HL-60 (cell line): ENCODE measurements around the gene ZFAND3.

Source experiments
- DNase-seq, 2 experiments: peaks; one replicate each; pipeline ENCODE4 v3.0.0-alpha.2; 2010 to 2020; ENCODE audit warnings: low read depth in 1 of 2, low spot score in 1 of 2
- H3K27ac ChIP-seq: fragments of 250-450 bp; sonication (Bioruptor Pico); replicated peaks from 2 replicates; pipeline ENCODE4 v1.5.1; 2020; ENCODE audit warnings: mild to moderate bottlenecking, moderate library complexity
- H3K27me3 ChIP-seq: fragments of 250-450 bp; sonication (Bioruptor Pico); 2 replicates; pipeline ENCODE4 v1.5.1; 2021; ENCODE audit warnings: mild to moderate bottlenecking, moderate library complexity; ENCODE audit not compliant: insufficient read depth, poor library complexity, severe bottlenecking
- H3K4me3 ChIP-seq: replicated peaks from 2 replicates; pipeline ENCODE4 v1.5.1; 2011; ENCODE audit warnings: mild to moderate bottlenecking, control low read depth, low read length; ENCODE audit not compliant: insufficient read depth
- GABPA ChIP-seq: IDR thresholded peaks from 2 replicates; pipeline ENCODE4 v1.6.1; 2012; ENCODE audit warnings: low read depth
- POLR2AphosphoS5 ChIP-seq: IDR thresholded peaks from 2 replicates; pipeline ENCODE4 v1.6.1; 2012; ENCODE audit warnings: low read depth
- SPI1 ChIP-seq: IDR thresholded peaks from 2 replicates; pipeline ENCODE4 v1.6.1; 2012; ENCODE audit warnings: low read depth, mild to moderate bottlenecking, borderline replicate concordance
- TF ChIP-seq, protein P1 (sequence below): IDR thresholded peaks from one replicate; pipeline ENCODE4 v1.5.1; 2011; ENCODE audit warnings: low read length, control low read depth, inconsistent platforms; ENCODE audit not compliant: insufficient read depth
- TF ChIP-seq, protein P2 (sequence below): IDR thresholded peaks from 2 replicates; pipeline ENCODE4 v1.6.1; 2012; ENCODE audit warnings: low read depth; ENCODE audit not compliant: insufficient replicate concordance

ZFAND3 gene

DNA sequence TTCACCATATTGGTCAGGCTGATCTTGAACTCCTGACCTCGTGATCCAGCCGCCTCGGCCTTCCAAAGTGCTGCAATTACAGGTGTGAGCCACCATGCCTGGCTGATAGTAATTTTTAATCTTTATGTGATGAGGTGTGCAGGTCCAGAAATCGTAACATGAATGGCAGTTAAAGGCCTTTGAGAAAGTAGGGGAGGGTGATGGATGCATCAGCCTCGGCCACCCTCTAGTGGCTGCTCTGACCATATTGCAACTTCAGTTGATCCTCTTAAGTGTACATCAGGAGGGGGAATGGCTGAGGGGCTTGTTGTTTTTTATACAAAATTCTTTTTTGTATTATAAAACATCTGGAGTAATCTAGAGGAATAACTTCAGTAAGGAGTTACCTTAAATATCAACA is 193.0 kb downstream of the ZFAND3 start:
- H3K27me3 ChIP-seq: no peaks in the 10 kb centered on the region
- no peak overlapping the region for H3K27ac ChIP-seq
- peak in 1 of 2 experiments; percentile 30 for DNase-seq
- TF ChIP-seq, protein P1, sequence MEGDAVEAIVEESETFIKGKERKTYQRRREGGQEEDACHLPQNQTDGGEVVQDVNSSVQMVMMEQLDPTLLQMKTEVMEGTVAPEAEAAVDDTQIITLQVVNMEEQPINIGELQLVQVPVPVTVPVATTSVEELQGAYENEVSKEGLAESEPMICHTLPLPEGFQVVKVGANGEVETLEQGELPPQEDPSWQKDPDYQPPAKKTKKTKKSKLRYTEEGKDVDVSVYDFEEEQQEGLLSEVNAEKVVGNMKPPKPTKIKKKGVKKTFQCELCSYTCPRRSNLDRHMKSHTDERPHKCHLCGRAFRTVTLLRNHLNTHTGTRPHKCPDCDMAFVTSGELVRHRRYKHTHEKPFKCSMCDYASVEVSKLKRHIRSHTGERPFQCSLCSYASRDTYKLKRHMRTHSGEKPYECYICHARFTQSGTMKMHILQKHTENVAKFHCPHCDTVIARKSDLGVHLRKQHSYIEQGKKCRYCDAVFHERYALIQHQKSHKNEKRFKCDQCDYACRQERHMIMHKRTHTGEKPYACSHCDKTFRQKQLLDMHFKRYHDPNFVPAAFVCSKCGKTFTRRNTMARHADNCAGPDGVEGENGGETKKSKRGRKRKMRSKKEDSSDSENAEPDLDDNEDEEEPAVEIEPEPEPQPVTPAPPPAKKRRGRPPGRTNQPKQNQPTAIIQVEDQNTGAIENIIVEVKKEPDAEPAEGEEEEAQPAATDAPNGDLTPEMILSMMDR: peak; percentile 51
- TF ChIP-seq, protein P2, sequence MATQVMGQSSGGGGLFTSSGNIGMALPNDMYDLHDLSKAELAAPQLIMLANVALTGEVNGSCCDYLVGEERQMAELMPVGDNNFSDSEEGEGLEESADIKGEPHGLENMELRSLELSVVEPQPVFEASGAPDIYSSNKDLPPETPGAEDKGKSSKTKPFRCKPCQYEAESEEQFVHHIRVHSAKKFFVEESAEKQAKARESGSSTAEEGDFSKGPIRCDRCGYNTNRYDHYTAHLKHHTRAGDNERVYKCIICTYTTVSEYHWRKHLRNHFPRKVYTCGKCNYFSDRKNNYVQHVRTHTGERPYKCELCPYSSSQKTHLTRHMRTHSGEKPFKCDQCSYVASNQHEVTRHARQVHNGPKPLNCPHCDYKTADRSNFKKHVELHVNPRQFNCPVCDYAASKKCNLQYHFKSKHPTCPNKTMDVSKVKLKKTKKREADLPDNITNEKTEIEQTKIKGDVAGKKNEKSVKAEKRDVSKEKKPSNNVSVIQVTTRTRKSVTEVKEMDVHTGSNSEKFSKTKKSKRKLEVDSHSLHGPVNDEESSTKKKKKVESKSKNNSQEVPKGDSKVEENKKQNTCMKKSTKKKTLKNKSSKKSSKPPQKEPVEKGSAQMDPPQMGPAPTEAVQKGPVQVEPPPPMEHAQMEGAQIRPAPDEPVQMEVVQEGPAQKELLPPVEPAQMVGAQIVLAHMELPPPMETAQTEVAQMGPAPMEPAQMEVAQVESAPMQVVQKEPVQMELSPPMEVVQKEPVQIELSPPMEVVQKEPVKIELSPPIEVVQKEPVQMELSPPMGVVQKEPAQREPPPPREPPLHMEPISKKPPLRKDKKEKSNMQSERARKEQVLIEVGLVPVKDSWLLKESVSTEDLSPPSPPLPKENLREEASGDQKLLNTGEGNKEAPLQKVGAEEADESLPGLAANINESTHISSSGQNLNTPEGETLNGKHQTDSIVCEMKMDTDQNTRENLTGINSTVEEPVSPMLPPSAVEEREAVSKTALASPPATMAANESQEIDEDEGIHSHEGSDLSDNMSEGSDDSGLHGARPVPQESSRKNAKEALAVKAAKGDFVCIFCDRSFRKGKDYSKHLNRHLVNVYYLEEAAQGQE: no peak
- no peak for TF ChIP-seq SPI1
- H3K4me3 ChIP-seq: no peak overlapping the region

DNA sequence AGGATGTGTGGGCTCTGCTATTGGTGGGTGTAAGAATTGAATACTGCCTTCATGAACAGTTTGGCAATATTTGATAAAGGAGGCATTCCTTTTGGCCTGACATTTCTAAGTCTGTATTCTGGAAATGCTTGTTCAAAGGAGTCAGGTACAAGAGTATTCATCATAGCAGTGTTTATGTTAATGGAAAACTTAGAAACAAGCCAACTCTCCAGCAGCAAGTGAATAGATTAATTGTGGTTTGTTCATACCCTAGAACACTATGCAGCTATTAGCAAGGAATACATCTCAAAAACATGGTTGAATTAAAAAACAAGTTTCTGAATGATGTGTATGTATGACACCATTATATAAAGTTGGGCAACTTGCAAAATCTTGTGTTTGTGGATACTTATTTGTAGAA is 195.8 kb downstream of the ZFAND3 start:
- Histone ChIP-seq H3K27ac (no peak overlapping the region), H3K4me3 (no peak overlapping the region), H3K27me3 (no peaks in the 10 kb centered on the region)
- DNase-seq: no peak
- TF ChIP-seq GABPA (no peak), SPI1 (no peak), POLR2AphosphoS5 (no peak)
- TF ChIP-seq, protein P1: no peak
- TF ChIP-seq, protein P2: no peak

DNA sequence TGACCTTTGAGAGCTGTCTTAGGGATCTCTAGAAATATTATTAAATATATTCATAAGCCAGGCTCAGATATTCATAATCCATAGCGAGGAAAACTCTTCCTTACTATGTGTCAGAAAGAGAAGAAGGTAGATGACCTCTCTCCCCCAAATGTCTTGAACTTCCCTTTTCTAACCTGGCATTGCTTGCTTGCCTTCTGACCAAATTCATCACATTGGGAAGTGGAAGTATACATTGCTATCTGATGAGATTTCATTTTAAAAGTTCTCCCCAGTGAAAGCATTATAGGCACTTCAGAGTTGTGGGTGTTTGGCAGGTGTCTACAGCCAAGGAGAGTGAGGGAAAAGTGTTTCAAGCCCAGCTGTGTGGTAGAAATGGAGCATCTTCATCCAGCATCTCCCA is 197.3 kb downstream of the ZFAND3 start:
- peak in 1 of 2 experiments; percentile 7 for DNase-seq
- H3K27me3 ChIP-seq: no peaks in the 10 kb centered on the region
- TF ChIP-seq POLR2AphosphoS5 (no peak), SPI1 (peak; percentile 35; the same call in 1 of the 2 replicates)
- H3K4me3 ChIP-seq: no peak overlapping the region
- H3K27ac ChIP-seq: no peak overlapping the region

DNA sequence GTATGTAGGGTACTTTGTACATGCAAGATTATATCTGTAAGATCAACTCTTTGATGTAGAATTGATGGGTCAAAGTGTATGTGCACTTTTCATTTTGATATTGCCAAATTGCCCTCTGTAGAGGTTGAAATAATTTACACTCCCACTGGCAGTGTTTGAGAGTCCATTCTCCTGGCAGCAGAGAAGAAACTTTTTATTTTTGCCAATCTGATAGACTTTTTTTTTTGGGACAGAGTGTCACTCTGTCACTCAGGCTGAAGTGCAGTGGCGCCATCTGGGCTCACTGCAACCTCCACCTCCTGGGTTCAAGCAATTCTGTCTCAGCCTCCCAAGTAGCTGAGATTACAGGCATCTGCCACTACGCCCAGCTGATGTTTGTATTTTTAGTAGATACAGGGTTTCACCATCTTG is 199.2 kb downstream of the ZFAND3 start:
- Histone ChIP-seq H3K27me3 (no peaks in the 10 kb centered on the region), H3K4me3 (no peak overlapping the region), H3K27ac (no peak overlapping the region)
- DNase-seq: no peak
- TF ChIP-seq, protein P2: no peak
- TF ChIP-seq GABPA (no peak), SPI1 (no peak), POLR2AphosphoS5 (no peak)
- TF ChIP-seq, protein P1: no peak
